Measurements from ENCODE around the gene GBA3.

Gene GBA3

GRCh38 chr4:22692736-22693135, at the start of gene GBA3:
Gene GBA3 (plus strand): TSS chr4:22692937.
- DNase-seq, result no peak

- no peak for DNase-seq
These were observed 48.8 kb upstream of the GBA3 start for GRCh38 chr4:22643952-22644351.

- DNase-seq, result no peak
These were observed 47.1 kb upstream of the GBA3 start for GRCh38 chr4:22645481-22646182.

GRCh38 chr4:22648996-22649395, 43.7 kb upstream of the GBA3 start:
- DNase-seq, result no peak

- DNase-seq, result no peak
These were observed 42.0 kb upstream of the GBA3 start for GRCh38 chr4:22650771-22651170.

- DNase-seq, result no peak
These were observed 39.0 kb upstream of the GBA3 start for GRCh38 chr4:22653752-22654151.

GRCh38 chr4:22661443-22661842, 31.3 kb upstream of the GBA3 start:
- DNase-seq, result no peak

GRCh38 chr4:22667332-22667940, 25.3 kb upstream of the GBA3 start:
- DNase-seq, result no peak

- no peak for DNase-seq
These were observed 24.4 kb upstream of the GBA3 start for GRCh38 chr4:22668301-22668700.

- DNase-seq, result no peak
These were observed 24.0 kb upstream of the GBA3 start for GRCh38 chr4:22668702-22669101.

GRCh38 chr4:22670956-22671355, 21.8 kb upstream of the GBA3 start:
- no peak for DNase-seq

- DNase-seq, result no peak
These were observed 20.2 kb upstream of the GBA3 start for GRCh38 chr4:22672519-22672918.

- DNase-seq, result no peak
These were observed 19.8 kb upstream of the GBA3 start for GRCh38 chr4:22672944-22673343.

- DNase-seq, result no peak
These were observed 18.0 kb upstream of the GBA3 start for GRCh38 chr4:22674700-22675099.

GRCh38 chr4:22676063-22676462, 16.7 kb upstream of the GBA3 start:
- DNase-seq, result no peak

GRCh38 chr4:22677780-22678179, 15.0 kb upstream of the GBA3 start:
- no peak for DNase-seq

GRCh38 chr4:22678940-22679854, 13.5 kb upstream of the GBA3 start:
- DNase-seq, result no peak

- no peak for DNase-seq
These were observed 12.6 kb upstream of the GBA3 start for GRCh38 chr4:22680065-22680642.

- no peak for DNase-seq
These were observed 9.0 kb upstream of the GBA3 start for GRCh38 chr4:22683726-22684125.

GRCh38 chr4:22686141-22686540, 6.6 kb upstream of the GBA3 start:
- DNase-seq, result no peak

- DNase-seq, result no peak
These were observed 4.5 kb upstream of the GBA3 start for GRCh38 chr4:22688236-22688635.

GRCh38 chr4:22689428-22689827, 3.3 kb upstream of the GBA3 start:
- no peak for DNase-seq

- DNase-seq, result no peak
These were observed 2.3 kb downstream of the GBA3 start for GRCh38 chr4:22695029-22695428.
